Measurements from ENCODE around the gene KLHL29.

GRCh38 chr2:23694058-23695045 lies 309.4 kb downstream of the KLHL29 start:
- TF ChIP-seq EZH2phosphoT487 (IDR thresholded peaks at IDR 0.05; ENCODE audit: low read length) (no peak), CTCF (IDR thresholded peaks at IDR 0.05; ENCODE audit: low read length) (no peak), EZH2 (optimal IDR thresholded peaks at IDR 0.05; ENCODE audit: low read depth, low read length) (no peak)
